OCI-LY1 (cell line): ENCODE measurements around the gene AKAP8L.

Experiments used
- H2AFZ ChIP-seq: fragments of 200-600 bp; sonication (generic), shearing (Covaris generic); 2 replicates; pipeline ENCODE4 v1.6.0; 2014; ENCODE audit warnings: antibody characterized with exemption, mild to moderate bottlenecking, low read length
- H3F3A ChIP-seq: fragments of 200-600 bp; sonication (generic), shearing (Covaris generic); 2 replicates; pipeline ENCODE4 v1.6.0; 2014; ENCODE audit warnings: mild to moderate bottlenecking, antibody characterized with exemption, low read length, moderate library complexity; ENCODE audit not compliant: insufficient read depth
- H3K27ac ChIP-seq: fragments of 200-600 bp; sonication (generic); 2 replicates; pipeline ENCODE4 v1.5.1; 2014; ENCODE audit warnings: low read length, mixed run types, mild to moderate bottlenecking, low read depth; ENCODE audit not compliant: poor library complexity, severe bottlenecking
- H3K27me3 ChIP-seq: fragments of 200-600 bp; sonication (generic); 2 replicates; pipeline ENCODE4 v1.6.0; 2014; ENCODE audit warnings: antibody characterized with exemption, mild to moderate bottlenecking, low read length, moderate library complexity; ENCODE audit not compliant: insufficient read depth
- H3K36me3 ChIP-seq: fragments of 200-600 bp; sonication (generic); 2 replicates; pipeline ENCODE4 v1.6.1; 2014; ENCODE audit warnings: mild to moderate bottlenecking, antibody characterized with exemption, low read length, moderate library complexity, mixed read lengths; ENCODE audit not compliant: insufficient read depth
- H3K4me1 ChIP-seq: fragments of 200-600 bp; sonication (generic); 2 replicates; pipeline ENCODE4 v1.5.1; 2014; ENCODE audit warnings: mild to moderate bottlenecking, low read length, moderate library complexity; ENCODE audit not compliant: insufficient read depth, severe bottlenecking
- H3K4me2 ChIP-seq: fragments of 200-600 bp; sonication (generic), shearing (Covaris generic); 2 replicates; pipeline ENCODE4 v1.6.1; 2014; ENCODE audit warnings: low read length
- H3K4me3 ChIP-seq: fragments of 200-600 bp; sonication (generic); 2 replicates; pipeline ENCODE4 v1.5.1; 2014; ENCODE audit warnings: low read length, low read depth, mild to moderate bottlenecking, mixed read lengths; ENCODE audit not compliant: poor library complexity, severe bottlenecking
- H3K79me2 ChIP-seq: fragments of 200-600 bp; shearing (Covaris generic); 2 replicates; pipeline ENCODE4 v1.6.1; 2016; ENCODE audit warnings: mixed run types, low read length, mixed read lengths; ENCODE audit not compliant: insufficient read depth
- H3K9ac ChIP-seq: fragments of 200-600 bp; sonication (generic), shearing (Covaris generic); 2 replicates; pipeline ENCODE4 v1.6.1; 2014; ENCODE audit warnings: mild to moderate bottlenecking, low read length, mixed read lengths
- H3K9me2 ChIP-seq: fragments of 200-600 bp; sonication (generic), shearing (Covaris generic); 2 replicates; pipeline ENCODE4 v1.6.1; 2014; ENCODE audit warnings: low read depth, mild to moderate bottlenecking, low read length, mixed read lengths
- H3K9me3 ChIP-seq: fragments of 200-600 bp; shearing (Covaris generic); 2 replicates; pipeline ENCODE4 v1.6.1; 2014; ENCODE audit warnings: low read length, mixed read lengths
- H4K20me1 ChIP-seq: fragments of 200-600 bp; sonication (generic), shearing (Covaris generic); 2 replicates; pipeline ENCODE4 v1.6.0; 2016; ENCODE audit warnings: mild to moderate bottlenecking, low read length; ENCODE audit not compliant: insufficient read depth
- EZH2 ChIP-seq: fragments of 200-600 bp; sonication (generic), shearing (Covaris generic); IDR thresholded peaks from 2 replicates; pipeline ENCODE4 v1.8.0; 2017; ENCODE audit warnings: borderline replicate concordance, mixed run types, mild to moderate bottlenecking, antibody characterized with exemption, low read length, moderate library complexity, mixed read lengths
- TF ChIP-seq, protein P1 (sequence below): fragments of 200-600 bp; sonication (generic), shearing (Covaris generic); IDR thresholded peaks from 2 replicates; pipeline ENCODE4 v1.5.1; 2017; ENCODE audit warnings: mild to moderate bottlenecking, antibody characterized with exemption, low read length, moderate library complexity, mixed read lengths

Gene AKAP8L

DNA sequence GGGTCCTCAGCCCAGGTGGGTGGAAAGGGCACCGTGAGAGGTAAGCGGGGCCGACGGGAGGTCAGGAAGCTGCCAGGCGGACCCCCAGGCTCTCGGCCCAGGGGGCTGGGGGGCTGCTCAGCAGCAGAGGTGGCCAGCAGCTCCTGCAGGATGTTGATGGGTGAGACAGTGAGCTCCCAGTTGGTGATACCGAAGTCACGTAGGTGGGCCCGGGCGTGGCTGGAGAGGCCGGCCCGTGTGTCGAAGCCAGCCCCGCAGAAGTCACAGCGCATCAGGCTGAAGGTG is 18.0 kb upstream of the AKAP8L start:
- Histone ChIP-seq H3K27ac (no peak overlapping the region), H4K20me1 (no peaks in the 10 kb centered on the region), H3K79me2 (peaks cover 3% of the 10 kb centered on the region), H3K4me2 (no peak overlapping the region), H3K9me3 (no peaks in the 10 kb centered on the region), H3K9me2 (no peaks in the 10 kb centered on the region), H3K36me3 (no peaks in the 10 kb centered on the region), H3K9ac (no peak overlapping the region), H2AFZ (no peak overlapping the region), H3K27me3 (no peaks in the 10 kb centered on the region), H3K4me3 (no peak overlapping the region), H3K4me1 (peaks cover 10% of the 10 kb centered on the region), H3F3A (no peaks in the 10 kb centered on the region)
- TF ChIP-seq, protein P1, sequence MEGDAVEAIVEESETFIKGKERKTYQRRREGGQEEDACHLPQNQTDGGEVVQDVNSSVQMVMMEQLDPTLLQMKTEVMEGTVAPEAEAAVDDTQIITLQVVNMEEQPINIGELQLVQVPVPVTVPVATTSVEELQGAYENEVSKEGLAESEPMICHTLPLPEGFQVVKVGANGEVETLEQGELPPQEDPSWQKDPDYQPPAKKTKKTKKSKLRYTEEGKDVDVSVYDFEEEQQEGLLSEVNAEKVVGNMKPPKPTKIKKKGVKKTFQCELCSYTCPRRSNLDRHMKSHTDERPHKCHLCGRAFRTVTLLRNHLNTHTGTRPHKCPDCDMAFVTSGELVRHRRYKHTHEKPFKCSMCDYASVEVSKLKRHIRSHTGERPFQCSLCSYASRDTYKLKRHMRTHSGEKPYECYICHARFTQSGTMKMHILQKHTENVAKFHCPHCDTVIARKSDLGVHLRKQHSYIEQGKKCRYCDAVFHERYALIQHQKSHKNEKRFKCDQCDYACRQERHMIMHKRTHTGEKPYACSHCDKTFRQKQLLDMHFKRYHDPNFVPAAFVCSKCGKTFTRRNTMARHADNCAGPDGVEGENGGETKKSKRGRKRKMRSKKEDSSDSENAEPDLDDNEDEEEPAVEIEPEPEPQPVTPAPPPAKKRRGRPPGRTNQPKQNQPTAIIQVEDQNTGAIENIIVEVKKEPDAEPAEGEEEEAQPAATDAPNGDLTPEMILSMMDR = no peak
- TF ChIP-seq EZH2 = no peak

DNA sequence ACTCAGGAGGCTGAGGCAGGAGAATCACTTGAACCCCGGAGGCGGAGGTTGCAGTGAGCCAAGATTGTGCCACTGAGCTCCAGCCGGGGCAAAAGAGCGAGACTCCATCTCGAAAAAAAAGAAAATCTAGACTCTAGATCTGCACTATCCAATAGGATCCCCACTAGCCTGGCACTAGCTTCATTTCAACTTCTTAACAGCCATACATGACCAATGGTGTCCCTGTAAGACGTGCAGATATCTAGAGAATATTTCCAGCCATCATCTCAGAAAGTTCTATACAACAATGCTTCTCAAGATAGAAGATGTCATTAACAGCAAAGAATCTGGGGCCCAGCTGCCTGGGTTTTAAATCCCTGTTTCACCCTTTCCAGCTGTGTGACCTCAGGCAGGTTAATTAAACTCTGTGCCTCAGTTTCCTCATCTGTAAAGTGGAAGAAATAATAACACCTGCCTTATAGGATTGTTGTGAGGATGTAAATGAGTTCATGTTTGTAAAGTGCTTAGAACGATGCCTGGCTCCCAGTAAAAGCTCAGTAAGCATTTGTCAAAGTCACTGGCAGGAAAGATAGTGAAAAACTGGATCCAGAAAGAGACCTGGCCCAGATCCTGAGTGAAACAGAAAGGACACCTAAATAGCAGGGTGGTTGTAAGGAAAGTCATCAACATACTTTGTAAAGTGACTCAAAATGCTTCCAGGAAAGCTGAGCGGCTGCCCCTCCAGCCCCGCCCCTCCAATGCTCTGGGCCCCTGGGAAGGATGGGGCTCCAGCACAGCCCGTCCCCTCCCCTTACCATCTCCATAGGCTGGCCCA is 17.4 kb upstream of the AKAP8L start:
- Histone ChIP-seq H3K9ac (no peak overlapping the region), H3K4me3 (no peak overlapping the region), H3K4me2 (no peak overlapping the region), H3K27me3 (no peaks in the 10 kb centered on the region), H3K4me1 (peaks cover 15% of the 10 kb centered on the region), H4K20me1 (no peaks in the 10 kb centered on the region), H3K36me3 (no peaks in the 10 kb centered on the region), H3F3A (no peaks in the 10 kb centered on the region), H3K9me2 (no peaks in the 10 kb centered on the region), H3K9me3 (no peaks in the 10 kb centered on the region), H3K27ac (no peak overlapping the region), H2AFZ (no peak overlapping the region), H3K79me2 (peaks cover 9% of the 10 kb centered on the region)
- TF ChIP-seq, protein P1 = no peak
- TF ChIP-seq EZH2 = no peak

DNA sequence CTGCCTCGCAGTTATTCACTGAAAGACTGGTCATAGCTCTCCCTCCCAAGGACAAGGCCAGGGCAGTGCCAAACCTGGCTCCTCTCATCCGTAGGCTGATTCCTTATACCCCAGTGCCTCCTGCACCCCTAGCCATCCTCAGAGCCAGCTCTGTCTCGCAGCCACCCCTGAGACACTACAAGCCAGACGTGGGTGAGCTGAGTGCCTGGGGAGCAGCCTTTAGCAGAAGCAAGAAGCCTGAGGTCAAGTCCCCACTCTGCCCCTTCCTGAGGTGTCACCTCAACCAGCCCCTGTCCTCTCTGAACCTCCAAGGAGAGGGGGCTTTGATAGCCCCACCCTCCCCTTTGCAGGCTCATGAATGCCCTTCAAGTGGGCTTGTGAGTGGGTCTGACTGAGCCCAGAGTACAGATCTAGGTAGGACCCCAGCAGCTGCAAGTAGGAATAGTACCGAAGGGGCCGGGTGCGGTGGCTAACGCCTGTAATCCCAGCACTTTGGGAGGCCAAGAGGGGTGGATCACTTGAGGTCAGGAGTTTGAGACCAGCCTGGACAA is 14.8 kb upstream of the AKAP8L start:
- no peak overlapping the region for H2AFZ ChIP-seq
- H3K9me3 ChIP-seq = no peaks in the 10 kb centered on the region
- H3F3A ChIP-seq = no peaks in the 10 kb centered on the region
- H3K79me2 ChIP-seq = peaks cover 20% of the 10 kb centered on the region
- no peaks in the 10 kb centered on the region; the same call in 1 of the 2 replicates for H3K36me3 ChIP-seq
- no peaks in the 10 kb centered on the region for H3K27me3 ChIP-seq
- peak overlapping the region; percentile 72 for H3K4me2 ChIP-seq
- H3K4me1 ChIP-seq = peaks cover 25% of the 10 kb centered on the region
- H3K4me3 ChIP-seq = peak overlapping the region; percentile 79
- H3K9me2 ChIP-seq = no peaks in the 10 kb centered on the region
- no peaks in the 10 kb centered on the region for H4K20me1 ChIP-seq
- TF ChIP-seq, protein P1 = no peak
- TF ChIP-seq EZH2 = no peak
- H3K27ac ChIP-seq = no peak overlapping the region
- H3K9ac ChIP-seq = no peak overlapping the region
